ENCODE results near the gene NSG2.

NSG2 gene

DNA sequence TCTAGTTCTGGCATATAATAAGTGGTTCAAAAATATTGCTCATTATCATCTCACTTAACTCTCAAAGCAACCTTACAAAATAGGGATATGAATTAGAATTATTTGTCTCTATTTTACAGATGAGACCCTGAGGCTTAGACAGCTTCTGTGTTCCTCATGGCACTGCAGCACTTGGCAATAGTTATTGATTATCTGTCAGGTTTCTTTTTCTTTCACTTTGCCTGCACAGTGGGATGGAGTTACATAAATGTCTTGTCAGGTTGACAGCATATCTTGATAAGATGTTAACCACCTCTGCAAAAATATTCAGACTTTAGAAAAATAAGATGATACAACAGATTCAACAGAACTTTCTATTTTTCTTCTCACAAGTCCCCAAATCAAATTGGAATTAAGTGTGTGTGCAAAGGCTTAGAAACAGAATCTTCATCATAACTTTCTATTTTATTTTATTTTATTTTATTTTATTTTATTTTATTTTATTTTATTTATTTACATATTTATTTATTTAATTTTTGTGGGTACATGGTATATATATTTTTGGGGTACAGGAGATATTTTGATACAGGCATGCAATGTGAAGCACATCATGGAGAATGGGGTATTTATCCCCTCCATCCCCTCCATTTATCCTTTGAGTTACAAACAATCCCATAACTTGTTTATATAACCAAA, 17.7 kb downstream of the NSG2 start:
- no peaks in the 10 kb centered on the region for H3K9me2 ChIP-seq (replicated peaks; ENCODE audit: insufficient read depth, low read length)
- H3K36me3 ChIP-seq (ENCODE audit: low read length) = no peaks in the 10 kb centered on the region
- H2AFZ ChIP-seq (ENCODE audit: low read depth, low read length, severe bottlenecking) = no peak overlapping the region
- H3K27me3 ChIP-seq (ENCODE audit: low read length) = no peaks in the 10 kb centered on the region
- H3K79me2 ChIP-seq (ENCODE audit: insufficient read depth, low read length) = no peaks in the 10 kb centered on the region
- no peak overlapping the region for H3K9ac ChIP-seq (ENCODE audit: low read length)
- H3F3A ChIP-seq (ENCODE audit: insufficient read depth) = no peaks in the 10 kb centered on the region
- no peak overlapping the region for H3K4me3 ChIP-seq (ENCODE audit: insufficient read depth, low read length, poor library complexity, severe bottlenecking)
- no peaks in the 10 kb centered on the region for H4K20me1 ChIP-seq (ENCODE audit: low read depth, low read length)
- TF ChIP-seq EZH2phosphoT487 (conservative IDR thresholded peaks at IDR 0.05; ENCODE audit: low read length) = no peak
- TF ChIP-seq, protein P1, sequence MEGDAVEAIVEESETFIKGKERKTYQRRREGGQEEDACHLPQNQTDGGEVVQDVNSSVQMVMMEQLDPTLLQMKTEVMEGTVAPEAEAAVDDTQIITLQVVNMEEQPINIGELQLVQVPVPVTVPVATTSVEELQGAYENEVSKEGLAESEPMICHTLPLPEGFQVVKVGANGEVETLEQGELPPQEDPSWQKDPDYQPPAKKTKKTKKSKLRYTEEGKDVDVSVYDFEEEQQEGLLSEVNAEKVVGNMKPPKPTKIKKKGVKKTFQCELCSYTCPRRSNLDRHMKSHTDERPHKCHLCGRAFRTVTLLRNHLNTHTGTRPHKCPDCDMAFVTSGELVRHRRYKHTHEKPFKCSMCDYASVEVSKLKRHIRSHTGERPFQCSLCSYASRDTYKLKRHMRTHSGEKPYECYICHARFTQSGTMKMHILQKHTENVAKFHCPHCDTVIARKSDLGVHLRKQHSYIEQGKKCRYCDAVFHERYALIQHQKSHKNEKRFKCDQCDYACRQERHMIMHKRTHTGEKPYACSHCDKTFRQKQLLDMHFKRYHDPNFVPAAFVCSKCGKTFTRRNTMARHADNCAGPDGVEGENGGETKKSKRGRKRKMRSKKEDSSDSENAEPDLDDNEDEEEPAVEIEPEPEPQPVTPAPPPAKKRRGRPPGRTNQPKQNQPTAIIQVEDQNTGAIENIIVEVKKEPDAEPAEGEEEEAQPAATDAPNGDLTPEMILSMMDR (IDR thresholded peaks at IDR 0.05; ENCODE audit: insufficient read depth, low read length, poor library complexity, severe bottlenecking) = no peak
- H3K4me2 ChIP-seq (ENCODE audit: low read depth, low read length, poor library complexity, severe bottlenecking) = no peak overlapping the region
- no peaks in the 10 kb centered on the region for H3K9me3 ChIP-seq (ENCODE audit: insufficient read depth, low read length)
- no peak overlapping the region for H3K27ac ChIP-seq (ENCODE audit: low read depth, low read length)

DNA sequence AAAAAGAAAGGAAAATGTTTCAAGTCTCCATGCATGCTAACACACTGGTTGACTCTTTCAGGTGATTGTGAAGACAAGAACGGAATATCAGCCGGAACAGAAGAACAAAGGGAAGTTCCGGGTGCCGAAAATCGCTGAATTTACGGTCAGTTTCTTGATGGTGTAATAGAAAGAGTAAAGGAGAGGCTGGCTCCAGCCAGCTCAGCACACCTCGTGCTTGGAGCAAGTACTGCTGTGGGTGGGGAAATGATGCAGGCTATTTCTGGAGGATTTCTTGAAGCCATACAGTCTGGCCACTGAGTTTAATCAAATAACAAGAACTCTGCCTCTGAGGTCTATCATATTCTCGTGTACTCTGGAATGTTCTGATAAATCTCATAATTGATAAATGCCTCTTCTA, 18.7 kb downstream of the NSG2 start:
- Histone ChIP-seq H4K20me1 (ENCODE audit: low read depth, low read length) (no peaks in the 10 kb centered on the region), H2AFZ (ENCODE audit: low read depth, low read length, severe bottlenecking) (no peak overlapping the region), H3K36me3 (ENCODE audit: low read length) (no peaks in the 10 kb centered on the region), H3K9me3 (ENCODE audit: insufficient read depth, low read length) (no peaks in the 10 kb centered on the region), H3K9me2 (replicated peaks; ENCODE audit: insufficient read depth, low read length) (no peaks in the 10 kb centered on the region), H3K79me2 (ENCODE audit: insufficient read depth, low read length) (no peaks in the 10 kb centered on the region), H3K4me2 (ENCODE audit: low read depth, low read length, poor library complexity, severe bottlenecking) (no peak overlapping the region), H3F3A (ENCODE audit: insufficient read depth) (no peaks in the 10 kb centered on the region), H3K27ac (ENCODE audit: low read depth, low read length) (no peak overlapping the region), H3K4me3 (ENCODE audit: insufficient read depth, low read length, poor library complexity, severe bottlenecking) (no peak overlapping the region), H3K9ac (ENCODE audit: low read length) (no peak overlapping the region), H3K27me3 (ENCODE audit: low read length) (no peaks in the 10 kb centered on the region)
- TF ChIP-seq EZH2phosphoT487 (conservative IDR thresholded peaks at IDR 0.05; ENCODE audit: low read length) = no peak
- TF ChIP-seq, protein P1 (IDR thresholded peaks at IDR 0.05; ENCODE audit: insufficient read depth, low read length, poor library complexity, severe bottlenecking) = no peak

DNA sequence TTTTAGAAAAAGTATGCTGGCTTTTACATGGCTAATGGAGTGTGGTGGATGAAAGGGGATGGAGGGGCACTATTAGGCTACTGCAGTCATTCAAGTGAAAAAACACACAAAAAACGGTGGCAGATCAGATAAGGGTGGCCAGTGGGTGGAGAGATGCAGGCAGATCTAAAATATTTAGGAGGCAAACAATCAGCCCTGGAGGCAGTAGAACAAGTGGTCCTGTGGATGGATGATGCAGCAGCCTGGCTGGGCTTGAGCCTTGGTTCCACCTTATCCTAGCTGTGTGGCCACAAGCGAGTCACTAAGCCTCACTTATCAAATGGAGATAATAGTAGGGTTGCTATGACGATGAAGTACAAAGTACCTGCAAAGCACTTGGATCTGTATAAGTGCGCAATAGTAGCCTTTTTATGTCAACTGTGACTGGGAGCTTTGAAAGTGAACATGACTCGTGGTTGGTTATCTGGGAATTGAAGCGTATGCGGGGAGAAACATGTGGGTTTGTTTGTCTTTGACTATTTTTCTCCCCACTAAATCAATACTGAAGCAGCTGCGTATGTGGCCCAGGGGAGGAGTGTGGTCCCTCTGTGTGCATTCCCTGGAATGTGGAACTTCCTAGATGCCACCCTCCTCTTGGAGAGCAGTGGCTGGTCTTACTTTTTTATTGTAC, 20.2 kb downstream of the NSG2 start:
- no peaks in the 10 kb centered on the region for H3K36me3 ChIP-seq (ENCODE audit: low read length)
- TF ChIP-seq, protein P1 (IDR thresholded peaks at IDR 0.05; ENCODE audit: insufficient read depth, low read length, poor library complexity, severe bottlenecking) = no peak
- no peak for TF ChIP-seq EZH2phosphoT487 (conservative IDR thresholded peaks at IDR 0.05; ENCODE audit: low read length)
- H3K9me3 ChIP-seq (ENCODE audit: insufficient read depth, low read length) = no peaks in the 10 kb centered on the region
- no peaks in the 10 kb centered on the region for H3K27me3 ChIP-seq (ENCODE audit: low read length)
- no peaks in the 10 kb centered on the region for H4K20me1 ChIP-seq (ENCODE audit: low read depth, low read length)
- no peak overlapping the region for H2AFZ ChIP-seq (ENCODE audit: low read depth, low read length, severe bottlenecking)
- no peak overlapping the region for H3K4me3 ChIP-seq (ENCODE audit: insufficient read depth, low read length, poor library complexity, severe bottlenecking)
- no peaks in the 10 kb centered on the region for H3K79me2 ChIP-seq (ENCODE audit: insufficient read depth, low read length)
- H3K4me2 ChIP-seq (ENCODE audit: low read depth, low read length, poor library complexity, severe bottlenecking) = no peak overlapping the region
- H3F3A ChIP-seq (ENCODE audit: insufficient read depth) = no peaks in the 10 kb centered on the region
- no peak overlapping the region for H3K27ac ChIP-seq (ENCODE audit: low read depth, low read length)
- H3K9ac ChIP-seq (ENCODE audit: low read length) = no peak overlapping the region
- H3K9me2 ChIP-seq (replicated peaks; ENCODE audit: insufficient read depth, low read length) = no peaks in the 10 kb centered on the region

Measured in SU-DHL-6 (cell line).